CD14-positive monocyte (primary cell): ENCODE measurements around the gene DBX1. TPM values are rescaled to one million over a fixed set of nuclear protein-coding genes. Genes with fewer than 3 reads are reported as not detected.

Source experiments
- DNase-seq, 3 donors: peaks; one replicate each; pipeline ENCODE4 v3.0.0-alpha.2; 2011 to 2022
- H2AFZ ChIP-seq: 2 replicates; pipeline ENCODE4 v1.6.0; 2012; ENCODE audit warnings: mild to moderate bottlenecking, low read depth, low read length, inconsistent platforms; ENCODE audit not compliant: insufficient read depth, poor library complexity, severe bottlenecking
- H3K27ac ChIP-seq, 2 donors: 1 replicate in 1 of 2; 2 replicates in 1 of 2; pipeline ENCODE4 v1.5.1; 2012 to 2013; ENCODE audit warnings: low read length in 2 of 2, control low read depth in 1 of 2, inconsistent platforms in 1 of 2, low read depth in 1 of 2, mild to moderate bottlenecking in 1 of 2
- H3K27me3 ChIP-seq, 2 donors: one replicate each; pipeline versions ENCODE4 v1.6.0 to v1.6.1; 2011 to 2013; ENCODE audit warnings: low read length in 2 of 2; ENCODE audit not compliant: control insufficient read depth in 2 of 2, insufficient read depth in 2 of 2
- H3K36me3 ChIP-seq, 2 donors: replicated peaks in 1 of 2; 1 replicate in 1 of 2; 2 replicates in 1 of 2; pipeline versions ENCODE4 v1.5.1 to v1.6.1; 2012 to 2013; ENCODE audit warnings: low read length in 2 of 2, control low read depth in 1 of 2, inconsistent platforms in 1 of 2, mild to moderate bottlenecking in 1 of 2; ENCODE audit not compliant: insufficient read depth in 2 of 2, control insufficient read depth in 1 of 2
- H3K4me1 ChIP-seq, 2 donors: 1 replicate in 1 of 2; 2 replicates in 1 of 2; pipeline versions ENCODE4 v1.5.1 to v1.6.1; 2012 to 2013; ENCODE audit warnings: low read length in 2 of 2, control low read depth in 1 of 2, inconsistent platforms in 1 of 2, mild to moderate bottlenecking in 1 of 2, moderate library complexity in 1 of 2; ENCODE audit not compliant: insufficient read depth in 2 of 2, control insufficient read depth in 1 of 2
- H3K4me2 ChIP-seq: replicated peaks from 2 replicates; pipeline ENCODE3; 2012; ENCODE audit warnings: low read length, moderate library complexity, mild to moderate bottlenecking; ENCODE audit not compliant: poor library complexity, severe bottlenecking; ENCODE audit errors: extremely low read depth
- H3K4me3 ChIP-seq, 3 experiments: fragments of 200-600 bp in 1 of 3; sonication (generic) in 1 of 3; replicated peaks in 1 of 3; 1 replicate in 2 of 3; 2 replicates in 1 of 3; pipeline ENCODE4 v1.5.1; 2011 to 2013; ENCODE audit warnings: low read length in 3 of 3, mild to moderate bottlenecking in 3 of 3, control low read depth in 2 of 3, low read depth in 2 of 3, inconsistent platforms in 1 of 3, moderate library complexity in 1 of 3
- H3K79me2 ChIP-seq: 2 replicates; pipeline ENCODE4 v1.6.0; 2012; ENCODE audit warnings: mild to moderate bottlenecking, control low read depth, inconsistent platforms, low read length, moderate library complexity; ENCODE audit not compliant: insufficient read depth
- H3K9ac ChIP-seq: 2 replicates; pipeline ENCODE4 v1.6.0; 2017; ENCODE audit warnings: low read length, mild to moderate bottlenecking; ENCODE audit not compliant: insufficient read depth, poor library complexity, severe bottlenecking
- H3K9me3 ChIP-seq, 2 donors: replicated peaks in 1 of 2; 1 replicate in 1 of 2; 2 replicates in 1 of 2; pipeline versions ENCODE4 v1.5.1 to v1.6.1; 2012 to 2013; ENCODE audit warnings: low read length in 2 of 2, control low read depth in 1 of 2; ENCODE audit not compliant: control insufficient read depth in 1 of 2, insufficient read depth in 1 of 2
- H4K20me1 ChIP-seq: 2 replicates; pipeline ENCODE4 v1.6.0; 2012; ENCODE audit warnings: mild to moderate bottlenecking, low read length, control low read depth, moderate library complexity; ENCODE audit not compliant: insufficient read depth
- H3K27ac Mint-ChIP-seq, 7 donors: one replicate each; pipeline ENCODE4 v1.8.0; 2020; ENCODE audit warnings: mild to moderate bottlenecking in 7 of 7, mixed read lengths in 7 of 7, moderate library complexity in 6 of 7, inconsistent platforms in 2 of 7
- H3K27me3 Mint-ChIP-seq, 3 donors: one replicate each; pipeline ENCODE4 v1.8.0; 2021 to 2022; ENCODE audit warnings: low read depth in 3 of 3, mild to moderate bottlenecking in 3 of 3, mixed read lengths in 3 of 3, moderate library complexity in 3 of 3, inconsistent platforms in 1 of 3
- H3K36me3 Mint-ChIP-seq, 2 donors: one replicate each; pipeline ENCODE4 v1.8.0; 2020; ENCODE audit warnings: mixed read lengths in 2 of 2, inconsistent platforms in 1 of 2, mild to moderate bottlenecking in 1 of 2
- H3K4me1 Mint-ChIP-seq: one replicate; pipeline ENCODE4 v1.8.0; 2020; ENCODE audit warnings: mild to moderate bottlenecking, mixed read lengths
- H3K4me3 Mint-ChIP-seq, 2 donors: one replicate each; pipeline ENCODE4 v1.8.0; 2020; ENCODE audit warnings: mild to moderate bottlenecking in 2 of 2, mixed read lengths in 2 of 2, moderate library complexity in 1 of 2
- H3K9me3 Mint-ChIP-seq, 7 donors: one replicate each; pipeline ENCODE4 v1.8.0; 2020 to 2022; ENCODE audit warnings: mixed read lengths in 7 of 7, mild to moderate bottlenecking in 6 of 7, moderate library complexity in 6 of 7, inconsistent platforms in 2 of 7
- WGBS: methylation state at CpG from one replicate; pipeline ENCODE4 v1.1.5; 2013; ENCODE audit warnings: missing lambda C conversion rate; ENCODE audit not compliant: insufficient coverage; 5-methylcytosine and 5-hydroxymethylcytosine counted together
- intact Hi-C, 2 donors: fragments of 100-400 bp; cut with micrococcal nuclease; formaldehyde crosslinking; loops; one replicate each; pipeline versions ENCODE4 v1.15.0 to v1.15.1; 2023
- polyA plus RNA-seq, 3 donors: library from polyadenylated mRNA; depleted of rRNA in 1 of 3; unstranded in 2 of 3; stranded (reverse) in 1 of 3; fragments of 300-500 nt in 2 of 3; fragments of >200 nt in 1 of 3; fragmentation: Illumina TruSeq in 2 of 3; gene quantifications; 1 replicate in 2 of 3; 2 replicates in 1 of 3; pipeline ENCODE4 v1.2.3, GENCODE V29; 2012 to 2021
- TF ChIP-seq, protein P1 (sequence below): fragments of 200-600 bp; IDR thresholded peaks from one replicate; pipeline ENCODE4 v1.8.0; 2022; ENCODE audit warnings: antibody characterized with exemption, mild to moderate bottlenecking

Gene DBX1
- polyA plus RNA-seq, 3 donors: not detected

DNA sequence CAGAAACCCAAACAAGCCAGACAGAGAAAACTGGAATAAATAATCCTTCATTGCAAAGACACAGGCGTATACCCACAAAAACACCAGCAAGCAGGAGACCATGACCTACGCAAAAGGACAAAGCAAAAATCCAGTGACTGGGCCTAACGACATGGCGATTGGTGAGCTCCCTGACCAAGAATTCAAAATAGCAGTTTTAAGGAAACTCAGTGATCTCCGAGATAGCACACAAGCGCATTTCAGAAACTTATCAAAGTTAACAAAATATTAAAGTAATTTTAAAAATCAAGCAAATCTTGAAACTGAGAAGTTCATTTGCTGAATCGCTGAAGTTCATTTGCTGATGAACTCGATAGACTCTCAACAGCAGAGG, 27.6 kb downstream of the DBX1 start:
- Histone ChIP-seq H3K36me3 (no peaks in the 10 kb centered on the region), H3K79me2 (no peaks in the 10 kb centered on the region), H3K4me1 (peaks cover 8 to 9% of the 10 kb centered on the region in 2 donors), H3K9me3 (no peaks in the 10 kb centered on the region), H3K27ac (no peak overlapping the region), H3K4me3 (peak overlapping the region in 1 of 3 experiments; percentile 52), H3K27me3 (peaks cover 0 to 24% of the 10 kb centered on the region in 2 donors), H3K4me2 (no peak overlapping the region), H4K20me1 (no peaks in the 10 kb centered on the region), H2AFZ (peak overlapping the region; percentile 58), H3K9ac (no peak overlapping the region)
- DNase-seq: no peak
- peaks cover 23 to 31% (median 28%) of the 10 kb centered on the region in 3 donors for H3K27me3 Mint-ChIP-seq
- intact Hi-C loops: loop anchor here (5.0 to 10.0 kb wide), 2 partner anchors 178 to 180 kb away; no protein-coding TSS in a partner anchor
- peaks cover 12% of the 10 kb centered on the region for H3K4me1 Mint-ChIP-seq
- WGBS: 30% methylated on average over 5 of the region's 8 CpGs
- peaks cover 0 to 8% (median 0%) of the 10 kb centered on the region in 7 donors for H3K9me3 Mint-ChIP-seq
- H3K27ac Mint-ChIP-seq: peak overlapping the region in 1 of 7 donors; percentile 26
- TF ChIP-seq, protein P1, sequence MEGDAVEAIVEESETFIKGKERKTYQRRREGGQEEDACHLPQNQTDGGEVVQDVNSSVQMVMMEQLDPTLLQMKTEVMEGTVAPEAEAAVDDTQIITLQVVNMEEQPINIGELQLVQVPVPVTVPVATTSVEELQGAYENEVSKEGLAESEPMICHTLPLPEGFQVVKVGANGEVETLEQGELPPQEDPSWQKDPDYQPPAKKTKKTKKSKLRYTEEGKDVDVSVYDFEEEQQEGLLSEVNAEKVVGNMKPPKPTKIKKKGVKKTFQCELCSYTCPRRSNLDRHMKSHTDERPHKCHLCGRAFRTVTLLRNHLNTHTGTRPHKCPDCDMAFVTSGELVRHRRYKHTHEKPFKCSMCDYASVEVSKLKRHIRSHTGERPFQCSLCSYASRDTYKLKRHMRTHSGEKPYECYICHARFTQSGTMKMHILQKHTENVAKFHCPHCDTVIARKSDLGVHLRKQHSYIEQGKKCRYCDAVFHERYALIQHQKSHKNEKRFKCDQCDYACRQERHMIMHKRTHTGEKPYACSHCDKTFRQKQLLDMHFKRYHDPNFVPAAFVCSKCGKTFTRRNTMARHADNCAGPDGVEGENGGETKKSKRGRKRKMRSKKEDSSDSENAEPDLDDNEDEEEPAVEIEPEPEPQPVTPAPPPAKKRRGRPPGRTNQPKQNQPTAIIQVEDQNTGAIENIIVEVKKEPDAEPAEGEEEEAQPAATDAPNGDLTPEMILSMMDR: peak; percentile 67
- no peaks in the 10 kb centered on the region for H3K36me3 Mint-ChIP-seq
- peak overlapping the region in 1 of 2 donors; percentile 78 for H3K4me3 Mint-ChIP-seq

DNA sequence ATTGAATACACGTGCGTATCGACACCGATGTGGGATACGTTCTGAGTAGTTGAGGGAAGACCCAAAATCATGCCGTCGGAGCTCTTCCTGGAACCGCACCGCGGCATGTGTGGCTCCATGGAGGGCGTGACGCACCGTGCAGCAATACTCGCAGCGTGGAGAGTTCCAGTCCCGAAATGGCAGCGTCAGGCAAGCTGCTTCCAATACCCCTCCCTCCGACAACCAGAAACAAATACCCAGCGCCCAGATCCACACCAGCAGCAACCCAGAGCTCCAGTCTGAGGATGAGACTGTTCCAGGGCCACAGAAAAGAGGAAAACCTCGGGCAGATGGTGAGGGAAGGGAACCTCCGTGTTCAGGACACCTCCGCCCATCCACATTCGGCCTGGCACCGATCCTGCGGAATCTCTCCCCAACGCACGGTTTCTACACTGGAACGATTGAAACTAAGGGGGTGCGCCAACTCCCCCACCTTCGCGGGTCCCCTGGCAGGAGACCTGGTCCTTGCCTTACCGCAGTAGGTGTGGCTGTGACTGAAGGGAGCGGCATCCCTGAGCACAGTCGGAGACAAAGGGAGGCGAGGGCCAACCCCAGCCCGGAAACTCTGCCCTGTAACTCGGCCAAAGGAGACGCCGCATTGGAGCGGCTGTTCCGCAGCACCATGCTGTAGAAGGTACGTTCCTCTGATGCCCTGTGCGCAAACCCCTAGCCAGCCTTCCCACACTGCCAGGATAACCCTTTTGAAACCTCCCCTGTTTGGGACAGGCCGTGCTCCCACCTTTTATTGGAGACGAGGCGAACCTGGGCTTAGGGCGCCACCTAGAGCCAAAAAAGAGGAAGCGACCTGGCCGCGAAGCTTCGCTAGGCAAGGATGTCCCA, 28.2 kb downstream of the DBX1 start:
- 7% methylated on average over 35 of the region's 51 CpGs for WGBS
- peaks cover 8 to 9% of the 10 kb centered on the region in 2 donors for H3K4me1 ChIP-seq
- peaks cover 23 to 31% (median 28%) of the 10 kb centered on the region in 3 donors for H3K27me3 Mint-ChIP-seq
- H3K36me3 ChIP-seq: no peaks in the 10 kb centered on the region
- peaks cover 12% of the 10 kb centered on the region for H3K4me1 Mint-ChIP-seq
- H3K27ac ChIP-seq: no peak overlapping the region
- H3K4me3 ChIP-seq: peak overlapping the region in 1 of 3 experiments; percentile 52
- intact Hi-C loops: loop anchor here (5.0 to 10.0 kb wide), 2 partner anchors 177 to 180 kb away; no protein-coding TSS in a partner anchor
- peak overlapping the region; percentile 58 for H2AFZ ChIP-seq
- H3K9me3 ChIP-seq: no peaks in the 10 kb centered on the region
- TF ChIP-seq, protein P1: peak; percentile 92
- no peaks in the 10 kb centered on the region for H3K36me3 Mint-ChIP-seq
- H3K4me2 ChIP-seq: peak overlapping the region; percentile 57
- H3K27me3 ChIP-seq: peaks cover 0 to 24% of the 10 kb centered on the region in 2 donors
- peak; percentile 12 to 37 (median 20) for DNase-seq
- H3K9ac ChIP-seq: no peak overlapping the region
- no peaks in the 10 kb centered on the region for H3K79me2 ChIP-seq
- H3K4me3 Mint-ChIP-seq: peak overlapping the region; percentile 66 to 78
- H4K20me1 ChIP-seq: no peaks in the 10 kb centered on the region
- peak overlapping the region in 1 of 7 donors; percentile 31 for H3K27ac Mint-ChIP-seq
- peaks cover 0 to 8% (median 0%) of the 10 kb centered on the region in 7 donors for H3K9me3 Mint-ChIP-seq
